SK-N-SH (cell line): ENCODE results near the gene MED6. TPM values are rescaled to one million over a fixed set of nuclear protein-coding genes. Genes with fewer than 3 reads are reported as not detected.

Experiments
- CTCF ChIA-PET: fragments of 300-600, 350-600 bp; formaldehyde crosslinking; extraction: SDS; loops from one replicate; lab custom pipeline; 2021; lab: Yijun Ruan, JAX
- POLR2A ChIA-PET: fragments of 350-600 bp; sonication (Branson Sonifier 250); formaldehyde crosslinking; extraction: SDS; loops from one replicate; lab custom pipeline; 2020; ENCODE audit warnings: antibody characterized with exemption, inconsistent platforms; lab: Yijun Ruan, JAX
- DNase-seq: peaks from one replicate; pipeline ENCODE4 v3.0.0; 2012
- H2AFZ ChIP-seq: fragments of 200-600 bp; sonication (generic); 2 replicates; pipeline ENCODE4 v1.8.1; 2016; ENCODE audit warnings: antibody characterized with exemption, mild to moderate bottlenecking, low read depth
- H3F3A ChIP-seq: fragments of 200-600 bp; sonication (generic); replicated peaks from 2 replicates; pipeline ENCODE3; 2016; ENCODE audit warnings: antibody characterized with exemption, mild to moderate bottlenecking; ENCODE audit not compliant: insufficient read depth
- H3K27ac ChIP-seq, 2 experiments: fragments of 200-500 bp in 1 of 2; fragments of 200-600 bp in 1 of 2; sonication (Bioruptor generic) in 1 of 2; sonication (generic), shearing (Covaris generic) in 1 of 2; 2 replicates each; pipeline versions ENCODE4 v1.5.1 to v1.6.1; 2014 to 2016; ENCODE audit warnings: low read depth in 2 of 2, inconsistent platforms in 1 of 2, low read length in 1 of 2, mild to moderate bottlenecking in 1 of 2, mixed read lengths in 1 of 2
- H3K27me3 ChIP-seq: fragments of 200-600 bp; sonication (generic), shearing (Covaris generic); 2 replicates; pipeline ENCODE4 v1.6.1; 2016; ENCODE audit warnings: mixed run types; ENCODE audit not compliant: insufficient read depth
- H3K36me3 ChIP-seq, 2 experiments: fragments of 200-500 bp in 1 of 2; fragments of 200-600 bp in 1 of 2; sonication (Bioruptor generic) in 1 of 2; sonication (generic) in 1 of 2; replicated peaks in 1 of 2; 2 replicates each; pipeline versions ENCODE3 to v1.5.1; 2014 to 2016; ENCODE audit warnings: low read length in 1 of 2, mild to moderate bottlenecking in 1 of 2; ENCODE audit not compliant: insufficient read depth in 2 of 2, control insufficient read depth in 1 of 2
- H3K4me1 ChIP-seq, 2 experiments: fragments of 200-500 bp in 1 of 2; fragments of 200-600 bp in 1 of 2; sonication (Bioruptor generic) in 1 of 2; sonication (generic), shearing (Covaris generic) in 1 of 2; 2 replicates each; pipeline versions ENCODE4 v1.5.1 to v1.6.1; 2014 to 2016; ENCODE audit warnings: low read depth in 1 of 2, low read length in 1 of 2, mixed run types in 1 of 2; ENCODE audit not compliant: insufficient read depth in 2 of 2, control insufficient read depth in 1 of 2
- H3K4me2 ChIP-seq: fragments of 200-600 bp; sonication (generic), shearing (Covaris generic); 2 replicates; pipeline ENCODE4 v1.6.1; 2017; ENCODE audit warnings: mixed run types
- H3K4me3 ChIP-seq, 2 experiments: fragments of 200-500 bp in 1 of 2; fragments of 200-600 bp in 1 of 2; sonication (Bioruptor generic) in 1 of 2; sonication (generic), shearing (Covaris generic) in 1 of 2; 2 replicates each; pipeline versions ENCODE4 v1.5.1 to v1.8.1; 2014 to 2016; ENCODE audit warnings: low read depth in 2 of 2, inconsistent platforms in 1 of 2, low read length in 1 of 2, mild to moderate bottlenecking in 1 of 2, mixed read lengths in 1 of 2, moderate library complexity in 1 of 2
- H3K79me2 ChIP-seq: fragments of 200-600 bp; sonication (generic); 2 replicates; pipeline ENCODE4 v1.8.1; 2017; ENCODE audit warnings: mild to moderate bottlenecking; ENCODE audit not compliant: insufficient read depth
- H3K9ac ChIP-seq: fragments of 200-600 bp; sonication (generic); 2 replicates; pipeline ENCODE4 v1.6.1; 2017; ENCODE audit warnings: mixed run types
- H3K9me2 ChIP-seq: fragments of 200-600 bp; sonication (generic); 2 replicates; pipeline ENCODE4 v1.6.1; 2017; ENCODE audit warnings: mixed run types
- H3K9me3 ChIP-seq: fragments of 200-600 bp; sonication (generic); 2 replicates; pipeline ENCODE4 v1.6.1; 2017; ENCODE audit warnings: mixed run types, mild to moderate bottlenecking, moderate library complexity
- H4K20me1 ChIP-seq: fragments of 200-600 bp; sonication (generic); 2 replicates; pipeline ENCODE4 v1.6.1; 2017; ENCODE audit warnings: mild to moderate bottlenecking, mixed run types; ENCODE audit not compliant: insufficient read depth
- EP300 ChIP-seq, 2 experiments: IDR thresholded peaks; 2 replicates each; pipeline versions ENCODE4 v1.4.0 to v1.6.1; 2012; ENCODE audit warnings: borderline replicate concordance in 1 of 2, low read depth in 1 of 2, low read length in 1 of 2
- FOSL2 ChIP-seq: IDR thresholded peaks from 2 replicates; pipeline ENCODE4 v1.4.0; 2012; ENCODE audit warnings: low read depth, mild to moderate bottlenecking, moderate library complexity, borderline replicate concordance
- FOXJ3 ChIP-seq: sonication (generic); formaldehyde crosslinking; IDR thresholded peaks from 2 replicates; pipeline ENCODE4 v1.5.1; 2020; ENCODE audit warnings: mild to moderate bottlenecking, missing genetic modification reagents
- IRF3 ChIP-seq: fragments of 150-350 bp; IDR thresholded peaks from 2 replicates; pipeline ENCODE4 v1.6.1; 2016; ENCODE audit warnings: mild to moderate bottlenecking, low read depth, low read length
- JUND ChIP-seq: IDR thresholded peaks from 2 replicates; pipeline ENCODE4 v1.4.0; 2012
- MXI1 ChIP-seq: IDR thresholded peaks from 2 replicates; pipeline ENCODE4 v1.6.1; 2012; ENCODE audit warnings: mild to moderate bottlenecking, low read depth, low read length, improper control_type of control experiment
- NFIC ChIP-seq: IDR thresholded peaks from 2 replicates; pipeline ENCODE4 v1.4.0; 2012; ENCODE audit warnings: borderline replicate concordance
- NRF1 ChIP-seq: IDR thresholded peaks from 2 replicates; pipeline ENCODE4 v1.6.1; 2012; ENCODE audit warnings: low read depth, mild to moderate bottlenecking, low read length
- POLR2AphosphoS5 ChIP-seq: IDR thresholded peaks from 2 replicates; pipeline ENCODE4 v1.6.1; 2012; ENCODE audit warnings: low read depth, low read length
- RCOR1 ChIP-seq: fragments of 150-350 bp; IDR thresholded peaks from 2 replicates; pipeline ENCODE4 v1.6.1; 2017; ENCODE audit warnings: antibody characterized with exemption, low read length
- RFX5 ChIP-seq: IDR thresholded peaks from 2 replicates; pipeline ENCODE4 v1.6.1; 2012; ENCODE audit warnings: mild to moderate bottlenecking, improper control_type of control experiment, low read length
- RXRA ChIP-seq: IDR thresholded peaks from 2 replicates; pipeline ENCODE4 v1.4.0; 2012; ENCODE audit warnings: low read depth, mild to moderate bottlenecking, borderline replicate concordance
- SMC3 ChIP-seq: IDR thresholded peaks from 2 replicates; pipeline ENCODE4 v1.6.1; 2012; ENCODE audit warnings: low read depth, low read length, improper control_type of control experiment
- WGBS: methylation state at CpG from one replicate; pipeline ENCODE4 v1.1.6; 2017; ENCODE audit warnings: low lambda C conversion rate; 5-methylcytosine and 5-hydroxymethylcytosine counted together
- polyA plus RNA-seq, 3 experiments: library from polyadenylated mRNA; depleted of rRNA; stranded (reverse); fragments of >200 nt; gene quantifications; 2 replicates each; pipeline ENCODE4 v1.2.3, GENCODE V29; 2012
- TF ChIP-seq, protein P1 (sequence below): fragments of 150-350 bp; IDR thresholded peaks from 2 replicates; pipeline ENCODE4 v1.6.1; 2017; ENCODE audit warnings: antibody characterized with exemption, low read length, low read depth, borderline replicate concordance
- TF ChIP-seq, protein P2 (sequence below): IDR thresholded peaks from 2 replicates; pipeline ENCODE4 v1.4.0; 2012; ENCODE audit warnings: low read depth
- TF ChIP-seq, protein P3 (sequence below): IDR thresholded peaks from 2 replicates; pipeline ENCODE4 v1.4.0; 2012; ENCODE audit warnings: low read depth, borderline replicate concordance
- TF ChIP-seq, protein P4 (sequence below): IDR thresholded peaks from 2 replicates; pipeline ENCODE4; 2012

The MED6 gene
- polyA plus RNA-seq, 1 of the 3 experiments (the other 2 are of a cell fraction): 24.2 TPM

GRCh38 chr14:70645892-70646291 is 45.4 kb upstream of the MED6 start:
- POLR2A ChIA-PET: no interaction called here
- no peaks in the 10 kb centered on the region for H3K79me2 ChIP-seq
- CTCF ChIA-PET: no interaction called here

More at GRCh38 chr14:70645892-70646291, 45.4 kb upstream of the MED6 start:
- Histone ChIP-seq H2AFZ (no peak overlapping the region), H3K4me2 (no peak overlapping the region), H4K20me1 (no peaks in the 10 kb centered on the region), H3K4me3 (no peak overlapping the region), H3F3A (no peaks in the 10 kb centered on the region), H3K9ac (no peak overlapping the region), H3K36me3 (no peaks in the 10 kb centered on the region)
- no peak for DNase-seq
- 86% methylated on average over 6 of the region's 6 CpGs for WGBS
- TF ChIP-seq SMC3 (no peak), NFIC (no peak), NRF1 (no peak), RXRA (no peak), RCOR1 (no peak), MXI1 (no peak), POLR2AphosphoS5 (no peak), FOXJ3 (CRISPR knock-in tag) (no peak), JUND (no peak), IRF3 (no peak), RFX5 (no peak), FOSL2 (no peak), EP300 (IDR thresholded peaks at IDR 0.05; ENCODE audit: borderline replicate concordance in 1 of 2, low read depth in 1 of 2, low read length in 1 of 2) (no peak)
- TF ChIP-seq, protein P1, sequence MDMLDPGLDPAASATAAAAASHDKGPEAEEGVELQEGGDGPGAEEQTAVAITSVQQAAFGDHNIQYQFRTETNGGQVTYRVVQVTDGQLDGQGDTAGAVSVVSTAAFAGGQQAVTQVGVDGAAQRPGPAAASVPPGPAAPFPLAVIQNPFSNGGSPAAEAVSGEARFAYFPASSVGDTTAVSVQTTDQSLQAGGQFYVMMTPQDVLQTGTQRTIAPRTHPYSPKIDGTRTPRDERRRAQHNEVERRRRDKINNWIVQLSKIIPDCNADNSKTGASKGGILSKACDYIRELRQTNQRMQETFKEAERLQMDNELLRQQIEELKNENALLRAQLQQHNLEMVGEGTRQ: no peak
- TF ChIP-seq, protein P2, sequence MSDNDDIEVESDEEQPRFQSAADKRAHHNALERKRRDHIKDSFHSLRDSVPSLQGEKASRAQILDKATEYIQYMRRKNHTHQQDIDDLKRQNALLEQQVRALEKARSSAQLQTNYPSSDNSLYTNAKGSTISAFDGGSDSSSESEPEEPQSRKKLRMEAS: no peak
- TF ChIP-seq, protein P3, sequence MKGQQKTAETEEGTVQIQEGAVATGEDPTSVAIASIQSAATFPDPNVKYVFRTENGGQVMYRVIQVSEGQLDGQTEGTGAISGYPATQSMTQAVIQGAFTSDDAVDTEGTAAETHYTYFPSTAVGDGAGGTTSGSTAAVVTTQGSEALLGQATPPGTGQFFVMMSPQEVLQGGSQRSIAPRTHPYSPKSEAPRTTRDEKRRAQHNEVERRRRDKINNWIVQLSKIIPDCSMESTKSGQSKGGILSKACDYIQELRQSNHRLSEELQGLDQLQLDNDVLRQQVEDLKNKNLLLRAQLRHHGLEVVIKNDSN: no peak
- TF ChIP-seq, protein P4, sequence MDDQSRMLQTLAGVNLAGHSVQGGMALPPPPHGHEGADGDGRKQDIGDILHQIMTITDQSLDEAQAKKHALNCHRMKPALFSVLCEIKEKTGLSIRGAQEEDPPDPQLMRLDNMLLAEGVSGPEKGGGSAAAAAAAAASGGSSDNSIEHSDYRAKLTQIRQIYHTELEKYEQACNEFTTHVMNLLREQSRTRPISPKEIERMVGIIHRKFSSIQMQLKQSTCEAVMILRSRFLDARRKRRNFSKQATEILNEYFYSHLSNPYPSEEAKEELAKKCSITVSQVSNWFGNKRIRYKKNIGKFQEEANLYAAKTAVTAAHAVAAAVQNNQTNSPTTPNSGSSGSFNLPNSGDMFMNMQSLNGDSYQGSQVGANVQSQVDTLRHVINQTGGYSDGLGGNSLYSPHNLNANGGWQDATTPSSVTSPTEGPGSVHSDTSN: no peak
- TF ChIP-seq, all 33 proteins: peak for 0
- Histone ChIP-seq H3K9me2 (no peaks in the 10 kb centered on the region), H3K27ac (no peak overlapping the region), H3K9me3 (no peaks in the 10 kb centered on the region), H3K4me1 (peaks cover 0 to 13% of the 10 kb centered on the region in 2 experiments; a peak in 2 of 4 replicates), H3K27me3 (peaks cover 16% of the 10 kb centered on the region; the same call in 1 of the 2 replicates)
